ENCODE data around the gene UFD1. TPM values are rescaled to one million over a fixed set of nuclear protein-coding genes. Genes with fewer than 3 reads are reported as not detected.

Gene UFD1
- total and polyA plus RNA-seq, 2 experiments from 2014 or later, result 51.5 to 79.1 TPM

Other genes with a start within 250 kb of the UFD1 start
- 2.2 and 4.3 TPM in 2 replicates for gene CLTCL1, start 187.5 kb downstream of the UFD1 start, total RNA-seq
- 3.7 and 6.1 TPM in 2 replicates for gene CLTCL1, start 187.5 kb downstream of the UFD1 start, polyA plus RNA-seq
- 23.6 and 30.6 TPM in 2 replicates for gene HIRA, start 47.5 kb downstream of the UFD1 start, total RNA-seq
- 17.4 and 23.5 TPM in 2 replicates for gene HIRA, start 47.5 kb downstream of the UFD1 start, polyA plus RNA-seq
- 25.9 and 28.1 TPM in 2 replicates for gene MRPL40, start 46.6 kb downstream of the UFD1 start, total RNA-seq
- 57.6 and 62.9 TPM in 2 replicates for gene MRPL40, start 46.6 kb downstream of the UFD1 start, polyA plus RNA-seq
- 26.4 and 29.5 TPM in 2 replicates for gene C22orf39, start 31.5 kb downstream of the UFD1 start, total RNA-seq
- 29.0 and 32.4 TPM in 2 replicates for gene C22orf39, start 31.5 kb downstream of the UFD1 start, polyA plus RNA-seq
- gene CDC45, start 727 bp upstream of the UFD1 start, total RNA-seq, result 6.5 and 7.1 TPM in 2 replicates
- 3.5 and 3.7 TPM in 2 replicates for gene CDC45, start 727 bp upstream of the UFD1 start, polyA plus RNA-seq
- gene CLDN5, start 45.2 kb upstream of the UFD1 start, total RNA-seq, result 4.9 and 8.9 TPM in 2 replicates
- 9.9 and 12.0 TPM in 2 replicates for gene CLDN5, start 45.2 kb upstream of the UFD1 start, polyA plus RNA-seq
- 4.3 and 10.0 TPM in 2 replicates for gene SEPTIN5, start 235.3 kb upstream of the UFD1 start, total RNA-seq
- 9.4 and 9.7 TPM in 2 replicates for gene SEPTIN5, start 235.3 kb upstream of the UFD1 start, polyA plus RNA-seq
- gene GP1BB, start 244.3 kb upstream of the UFD1 start, total RNA-seq, result 1.0 and 2.5 TPM in 2 replicates
- 2.4 and 2.8 TPM in 2 replicates for gene GP1BB, start 244.3 kb upstream of the UFD1 start, polyA plus RNA-seq